ENCODE measurements around the gene CALCOCO1.

- TF ChIP-seq, protein P1, sequence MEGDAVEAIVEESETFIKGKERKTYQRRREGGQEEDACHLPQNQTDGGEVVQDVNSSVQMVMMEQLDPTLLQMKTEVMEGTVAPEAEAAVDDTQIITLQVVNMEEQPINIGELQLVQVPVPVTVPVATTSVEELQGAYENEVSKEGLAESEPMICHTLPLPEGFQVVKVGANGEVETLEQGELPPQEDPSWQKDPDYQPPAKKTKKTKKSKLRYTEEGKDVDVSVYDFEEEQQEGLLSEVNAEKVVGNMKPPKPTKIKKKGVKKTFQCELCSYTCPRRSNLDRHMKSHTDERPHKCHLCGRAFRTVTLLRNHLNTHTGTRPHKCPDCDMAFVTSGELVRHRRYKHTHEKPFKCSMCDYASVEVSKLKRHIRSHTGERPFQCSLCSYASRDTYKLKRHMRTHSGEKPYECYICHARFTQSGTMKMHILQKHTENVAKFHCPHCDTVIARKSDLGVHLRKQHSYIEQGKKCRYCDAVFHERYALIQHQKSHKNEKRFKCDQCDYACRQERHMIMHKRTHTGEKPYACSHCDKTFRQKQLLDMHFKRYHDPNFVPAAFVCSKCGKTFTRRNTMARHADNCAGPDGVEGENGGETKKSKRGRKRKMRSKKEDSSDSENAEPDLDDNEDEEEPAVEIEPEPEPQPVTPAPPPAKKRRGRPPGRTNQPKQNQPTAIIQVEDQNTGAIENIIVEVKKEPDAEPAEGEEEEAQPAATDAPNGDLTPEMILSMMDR (IDR thresholded peaks at IDR 0.05; ENCODE audit: poor library complexity, severe bottlenecking), result peak; percentile 30
- no peak for TF ChIP-seq TAF1 (IDR thresholded peaks at IDR 0.05; ENCODE audit: low read depth)
- no peak for TF ChIP-seq POLR2AphosphoS5 (IDR thresholded peaks at IDR 0.05)
These were observed 10.7 kb upstream of the CALCOCO1 start for GRCh38 chr12:53737951-53738405.

Data from neural cell (in vitro differentiated cells).